GM23338 (cell line): ENCODE results near the gene EPX. TPM values are rescaled to one million over a fixed set of nuclear protein-coding genes. Genes with fewer than 3 reads are reported as not detected.

Experiments used
- ATAC-seq: fragments of 200-7000 bp; cut with Tn5 transposase; 3 replicates; pipeline ENCODE4 v1.9.1; 2020
- DNase-seq: peaks from one replicate; pipeline ENCODE4 v3.0.0-alpha.2; 2015; ENCODE audit warnings: low spot score
- H2AFZ ChIP-seq: fragments of 200-600 bp; sonication (generic); 2 replicates; pipeline ENCODE4 v1.8.0; 2016; ENCODE audit warnings: antibody characterized with exemption, mild to moderate bottlenecking, moderate library complexity
- H3F3A ChIP-seq: fragments of 200-600 bp; sonication (generic); replicated peaks from 2 replicates; pipeline ENCODE4 v1.8.0; 2017; ENCODE audit warnings: antibody characterized with exemption, mixed run types, low read depth
- H3K27ac ChIP-seq: fragments of 200-600 bp; sonication (generic); 2 replicates; pipeline ENCODE4 v1.6.1; 2016; ENCODE audit warnings: low read depth
- H3K27me3 ChIP-seq: fragments of 200-600 bp; sonication (generic); 2 replicates; pipeline ENCODE4 v1.8.0; 2016; ENCODE audit warnings: mild to moderate bottlenecking, mixed run types, moderate library complexity; ENCODE audit not compliant: insufficient read depth
- H3K36me3 ChIP-seq: fragments of 200-600 bp; sonication (generic); 2 replicates; pipeline ENCODE4 v1.8.0; 2016; ENCODE audit warnings: mild to moderate bottlenecking; ENCODE audit not compliant: insufficient read depth
- H3K4me1 ChIP-seq: fragments of 200-600 bp; sonication (generic); 2 replicates; pipeline ENCODE4 v1.8.0; 2016; ENCODE audit warnings: mild to moderate bottlenecking, moderate library complexity; ENCODE audit not compliant: insufficient read depth
- H3K4me2 ChIP-seq: fragments of 200-600 bp; sonication (generic); 2 replicates; pipeline ENCODE4 v1.7.1; 2017; ENCODE audit warnings: mixed run types
- H3K4me3 ChIP-seq: fragments of 200-600 bp; sonication (generic); 2 replicates; pipeline ENCODE4 v1.6.1; 2016; ENCODE audit warnings: mixed run types
- H3K79me2 ChIP-seq: fragments of 200-600 bp; sonication (generic); replicated peaks from 2 replicates; pipeline ENCODE4 v1.8.0; 2017; ENCODE audit warnings: mild to moderate bottlenecking; ENCODE audit not compliant: insufficient read depth
- H3K9me2 ChIP-seq: fragments of 200-600 bp; sonication (generic); 2 replicates; pipeline ENCODE4 v1.8.0; 2017; ENCODE audit not compliant: insufficient read depth
- H4K20me1 ChIP-seq: fragments of 200-600 bp; sonication (generic); replicated peaks from 2 replicates; pipeline ENCODE4 v1.8.0; 2017; ENCODE audit warnings: mild to moderate bottlenecking; ENCODE audit not compliant: insufficient read depth
- H3K27ac Mint-ChIP-seq: 2 replicates; pipeline ENCODE4 v1.8.0; 2020; ENCODE audit warnings: inconsistent platforms, mild to moderate bottlenecking, moderate library complexity, mixed read lengths
- H3K27me3 Mint-ChIP-seq: 3 replicates; pipeline ENCODE4 v1.8.0; 2022; ENCODE audit warnings: low read depth, mild to moderate bottlenecking, moderate library complexity, mixed read lengths, inconsistent platforms; ENCODE audit not compliant: insufficient read depth, poor library complexity
- H3K36me3 Mint-ChIP-seq: 3 replicates; pipeline ENCODE4 v1.8.0; 2021; ENCODE audit warnings: low read depth, mild to moderate bottlenecking, inconsistent platforms, moderate library complexity, mixed read lengths
- H3K4me1 Mint-ChIP-seq: 3 replicates; pipeline ENCODE4 v1.8.0; 2020; ENCODE audit warnings: mild to moderate bottlenecking, inconsistent platforms, mixed read lengths
- H3K4me3 Mint-ChIP-seq: 3 replicates; pipeline ENCODE4 v1.8.0; 2021; ENCODE audit warnings: moderate library complexity, mild to moderate bottlenecking, inconsistent platforms, mixed read lengths
- H3K9me3 Mint-ChIP-seq: 3 replicates; pipeline ENCODE4 v1.8.0; 2020; ENCODE audit warnings: moderate library complexity, mild to moderate bottlenecking, inconsistent platforms, mixed read lengths
- CTCF ChIP-seq, 2 experiments: fragments of 200-600 bp in 1 of 2; sonication (generic) in 1 of 2; conservative IDR thresholded peaks; 2 replicates each; pipeline versions ENCODE4 v1.5.1 to v1.6.1; 2016 to 2017; ENCODE audit warnings: antibody characterized with exemption in 2 of 2, low read depth in 2 of 2, mild to moderate bottlenecking in 2 of 2, moderate library complexity in 1 of 2
- JUNB ChIP-seq: IDR thresholded peaks from one replicate; pipeline ENCODE4 v1.6.1; 2016; ENCODE audit warnings: antibody characterized with exemption; ENCODE audit not compliant: unreplicated experiment
- STAT1 ChIP-seq: IDR thresholded peaks from one replicate; pipeline ENCODE4 v1.6.1; 2016; ENCODE audit warnings: antibody characterized with exemption; ENCODE audit not compliant: unreplicated experiment
- ZNF331 ChIP-seq: fragments of 250-450 bp; sonication (Bioruptor Pico); IDR thresholded peaks from 2 replicates; pipeline ENCODE4 v1.5.0; 2020; ENCODE audit warnings: low read depth, mild to moderate bottlenecking, moderate library complexity
- polyA plus RNA-seq: library from polyadenylated mRNA; unstranded; fragments of >200 nt; fragmentation: Nextera tagmentation; extraction: Ambion mirVana; gene quantifications from 2 replicates; pipeline ENCODE4 v1.2.1, GENCODE V29; 2016
- total RNA-seq: library from RNA; depleted of rRNA; stranded (reverse); fragments of >200 nt; shearing (Covaris generic); gene quantifications from 2 replicates; pipeline ENCODE4 v1.2.3, GENCODE V29; 2014
- TF ChIP-seq, protein P1 (sequence below): fragments of 250-450 bp; sonication (Bioruptor Pico); IDR thresholded peaks from 2 replicates; pipeline ENCODE4 v1.5.0; 2020; ENCODE audit warnings: mild to moderate bottlenecking, moderate library complexity
- TF ChIP-seq, protein P2 (sequence below): IDR thresholded peaks from one replicate; pipeline ENCODE4 v1.6.1; 2018; ENCODE audit warnings: antibody characterized with exemption; ENCODE audit not compliant: unreplicated experiment

EPX gene
- total and polyA plus RNA-seq, 2 experiments from 2014 or later = 0.10 TPM; not detected in 1

DNA sequence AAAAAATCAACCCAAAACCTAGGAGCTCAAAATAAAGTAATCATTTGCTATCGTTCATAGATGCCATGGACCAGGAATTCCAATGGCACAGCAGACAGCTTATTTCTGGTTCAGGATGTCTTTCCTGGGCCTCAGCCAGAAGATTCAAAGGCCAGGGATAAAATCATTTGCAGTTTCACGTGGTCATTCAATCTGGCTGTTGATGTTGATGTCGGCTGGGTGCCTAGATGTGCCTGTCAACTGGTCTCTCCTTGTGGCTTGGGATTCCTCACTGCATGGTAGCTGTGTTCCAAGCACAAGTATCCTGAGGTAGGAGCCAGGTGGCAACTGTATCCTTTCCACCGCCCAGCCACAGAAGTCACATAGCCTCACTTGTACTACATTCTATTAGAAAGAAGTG, 10.7 kb upstream of the EPX start (continued):
- TF ChIP-seq, protein P1, sequence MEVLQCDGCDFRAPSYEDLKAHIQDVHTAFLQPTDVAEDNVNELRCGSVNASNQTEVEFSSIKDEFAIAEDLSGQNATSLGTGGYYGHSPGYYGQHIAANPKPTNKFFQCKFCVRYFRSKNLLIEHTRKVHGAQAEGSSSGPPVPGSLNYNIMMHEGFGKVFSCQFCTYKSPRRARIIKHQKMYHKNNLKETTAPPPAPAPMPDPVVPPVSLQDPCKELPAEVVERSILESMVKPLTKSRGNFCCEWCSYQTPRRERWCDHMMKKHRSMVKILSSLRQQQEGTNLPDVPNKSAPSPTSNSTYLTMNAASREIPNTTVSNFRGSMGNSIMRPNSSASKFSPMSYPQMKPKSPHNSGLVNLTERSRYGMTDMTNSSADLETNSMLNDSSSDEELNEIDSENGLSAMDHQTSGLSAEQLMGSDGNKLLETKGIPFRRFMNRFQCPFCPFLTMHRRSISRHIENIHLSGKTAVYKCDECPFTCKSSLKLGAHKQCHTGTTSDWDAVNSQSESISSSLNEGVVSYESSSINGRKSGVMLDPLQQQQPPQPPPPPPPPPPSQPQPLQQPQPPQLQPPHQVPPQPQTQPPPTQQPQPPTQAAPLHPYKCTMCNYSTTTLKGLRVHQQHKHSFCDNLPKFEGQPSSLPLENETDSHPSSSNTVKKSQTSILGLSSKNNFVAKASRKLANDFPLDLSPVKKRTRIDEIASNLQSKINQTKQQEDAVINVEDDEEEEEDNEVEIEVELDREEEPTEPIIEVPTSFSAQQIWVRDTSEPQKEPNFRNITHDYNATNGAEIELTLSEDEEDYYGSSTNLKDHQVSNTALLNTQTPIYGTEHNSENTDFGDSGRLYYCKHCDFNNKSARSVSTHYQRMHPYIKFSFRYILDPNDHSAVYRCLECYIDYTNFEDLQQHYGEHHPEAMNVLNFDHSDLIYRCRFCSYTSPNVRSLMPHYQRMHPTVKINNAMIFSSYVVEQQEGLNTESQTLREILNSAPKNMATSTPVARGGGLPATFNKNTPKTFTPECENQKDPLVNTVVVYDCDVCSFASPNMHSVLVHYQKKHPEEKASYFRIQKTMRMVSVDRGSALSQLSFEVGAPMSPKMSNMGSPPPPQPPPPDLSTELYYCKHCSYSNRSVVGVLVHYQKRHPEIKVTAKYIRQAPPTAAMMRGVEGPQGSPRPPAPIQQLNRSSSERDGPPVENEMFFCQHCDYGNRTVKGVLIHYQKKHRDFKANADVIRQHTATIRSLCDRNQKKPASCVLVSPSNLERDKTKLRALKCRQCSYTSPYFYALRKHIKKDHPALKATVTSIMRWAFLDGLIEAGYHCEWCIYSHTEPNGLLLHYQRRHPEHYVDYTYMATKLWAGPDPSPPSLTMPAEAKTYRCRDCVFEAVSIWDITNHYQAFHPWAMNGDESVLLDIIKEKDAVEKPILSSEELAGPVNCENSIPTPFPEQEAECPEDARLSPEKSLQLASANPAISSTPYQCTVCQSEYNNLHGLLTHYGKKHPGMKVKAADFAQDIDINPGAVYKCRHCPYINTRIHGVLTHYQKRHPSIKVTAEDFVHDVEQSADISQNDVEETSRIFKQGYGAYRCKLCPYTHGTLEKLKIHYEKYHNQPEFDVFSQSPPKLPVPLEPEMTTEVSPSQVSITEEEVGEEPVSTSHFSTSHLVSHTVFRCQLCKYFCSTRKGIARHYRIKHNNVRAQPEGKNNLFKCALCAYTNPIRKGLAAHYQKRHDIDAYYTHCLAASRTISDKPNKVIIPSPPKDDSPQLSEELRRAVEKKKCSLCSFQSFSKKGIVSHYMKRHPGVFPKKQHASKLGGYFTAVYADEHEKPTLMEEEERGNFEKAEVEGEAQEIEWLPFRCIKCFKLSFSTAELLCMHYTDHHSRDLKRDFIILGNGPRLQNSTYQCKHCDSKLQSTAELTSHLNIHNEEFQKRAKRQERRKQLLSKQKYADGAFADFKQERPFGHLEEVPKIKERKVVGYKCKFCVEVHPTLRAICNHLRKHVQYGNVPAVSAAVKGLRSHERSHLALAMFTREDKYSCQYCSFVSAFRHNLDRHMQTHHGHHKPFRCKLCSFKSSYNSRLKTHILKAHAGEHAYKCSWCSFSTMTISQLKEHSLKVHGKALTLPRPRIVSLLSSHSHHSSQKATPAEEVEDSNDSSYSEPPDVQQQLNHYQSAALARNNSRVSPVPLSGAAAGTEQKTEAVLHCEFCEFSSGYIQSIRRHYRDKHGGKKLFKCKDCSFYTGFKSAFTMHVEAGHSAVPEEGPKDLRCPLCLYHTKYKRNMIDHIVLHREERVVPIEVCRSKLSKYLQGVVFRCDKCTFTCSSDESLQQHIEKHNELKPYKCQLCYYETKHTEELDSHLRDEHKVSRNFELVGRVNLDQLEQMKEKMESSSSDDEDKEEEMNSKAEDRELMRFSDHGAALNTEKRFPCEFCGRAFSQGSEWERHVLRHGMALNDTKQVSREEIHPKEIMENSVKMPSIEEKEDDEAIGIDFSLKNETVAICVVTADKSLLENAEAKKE = no peak
- TF ChIP-seq, protein P2, sequence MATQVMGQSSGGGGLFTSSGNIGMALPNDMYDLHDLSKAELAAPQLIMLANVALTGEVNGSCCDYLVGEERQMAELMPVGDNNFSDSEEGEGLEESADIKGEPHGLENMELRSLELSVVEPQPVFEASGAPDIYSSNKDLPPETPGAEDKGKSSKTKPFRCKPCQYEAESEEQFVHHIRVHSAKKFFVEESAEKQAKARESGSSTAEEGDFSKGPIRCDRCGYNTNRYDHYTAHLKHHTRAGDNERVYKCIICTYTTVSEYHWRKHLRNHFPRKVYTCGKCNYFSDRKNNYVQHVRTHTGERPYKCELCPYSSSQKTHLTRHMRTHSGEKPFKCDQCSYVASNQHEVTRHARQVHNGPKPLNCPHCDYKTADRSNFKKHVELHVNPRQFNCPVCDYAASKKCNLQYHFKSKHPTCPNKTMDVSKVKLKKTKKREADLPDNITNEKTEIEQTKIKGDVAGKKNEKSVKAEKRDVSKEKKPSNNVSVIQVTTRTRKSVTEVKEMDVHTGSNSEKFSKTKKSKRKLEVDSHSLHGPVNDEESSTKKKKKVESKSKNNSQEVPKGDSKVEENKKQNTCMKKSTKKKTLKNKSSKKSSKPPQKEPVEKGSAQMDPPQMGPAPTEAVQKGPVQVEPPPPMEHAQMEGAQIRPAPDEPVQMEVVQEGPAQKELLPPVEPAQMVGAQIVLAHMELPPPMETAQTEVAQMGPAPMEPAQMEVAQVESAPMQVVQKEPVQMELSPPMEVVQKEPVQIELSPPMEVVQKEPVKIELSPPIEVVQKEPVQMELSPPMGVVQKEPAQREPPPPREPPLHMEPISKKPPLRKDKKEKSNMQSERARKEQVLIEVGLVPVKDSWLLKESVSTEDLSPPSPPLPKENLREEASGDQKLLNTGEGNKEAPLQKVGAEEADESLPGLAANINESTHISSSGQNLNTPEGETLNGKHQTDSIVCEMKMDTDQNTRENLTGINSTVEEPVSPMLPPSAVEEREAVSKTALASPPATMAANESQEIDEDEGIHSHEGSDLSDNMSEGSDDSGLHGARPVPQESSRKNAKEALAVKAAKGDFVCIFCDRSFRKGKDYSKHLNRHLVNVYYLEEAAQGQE = no peak
- no peak for TF ChIP-seq STAT1
- TF ChIP-seq JUNB = no peak
- no peak for TF ChIP-seq ZNF331 (CRISPR knock-in tag)

- Histone ChIP-seq H3K27ac (no peak overlapping the region), H3K27me3 (no peaks in the 10 kb centered on the region), H3K4me3 (no peak overlapping the region), H4K20me1 (no peaks in the 10 kb centered on the region), H3K36me3 (no peaks in the 10 kb centered on the region), H3K4me2 (no peak overlapping the region), H3F3A (no peaks in the 10 kb centered on the region), H2AFZ (no peak overlapping the region), H3K4me1 (no peaks in the 10 kb centered on the region), H3K9me2 (no peaks in the 10 kb centered on the region), H3K79me2 (no peaks in the 10 kb centered on the region)
- no peaks in the 10 kb centered on the region for H3K36me3 Mint-ChIP-seq
- no peak overlapping the region for H3K27ac Mint-ChIP-seq
- ATAC-seq = no peak
- no peak overlapping the region for H3K4me3 Mint-ChIP-seq
- peaks cover 2% of the 10 kb centered on the region for H3K27me3 Mint-ChIP-seq
- no peak for DNase-seq
- H3K9me3 Mint-ChIP-seq = no peaks in the 10 kb centered on the region
- peaks cover 8% of the 10 kb centered on the region; the same call in 2 of the 3 replicates for H3K4me1 Mint-ChIP-seq
- TF ChIP-seq CTCF (conservative IDR thresholded peaks at IDR 0.05; ENCODE audit: low read depth in 2 of 2) = no peak
- no peak for TF ChIP-seq STAT1
- no peak for TF ChIP-seq ZNF331 (CRISPR knock-in tag)
- TF ChIP-seq, protein P2 = no peak
Observed at GRCh38 chr17:58183514-58183913, 9.0 kb upstream of the EPX start.
